GM19238 (cell line): ENCODE data around the gene SLC6A11.

Experiments used
- DNase-seq: peaks from one replicate; pipeline ENCODE4 v3.0.0; 2011; ENCODE audit warnings: low spot score; ENCODE audit not compliant: insufficient read length

Gene SLC6A11

GRCh38 chr3:10837849-10838248, 21.8 kb downstream of the SLC6A11 start:
- DNase-seq, result no peak

DNA sequence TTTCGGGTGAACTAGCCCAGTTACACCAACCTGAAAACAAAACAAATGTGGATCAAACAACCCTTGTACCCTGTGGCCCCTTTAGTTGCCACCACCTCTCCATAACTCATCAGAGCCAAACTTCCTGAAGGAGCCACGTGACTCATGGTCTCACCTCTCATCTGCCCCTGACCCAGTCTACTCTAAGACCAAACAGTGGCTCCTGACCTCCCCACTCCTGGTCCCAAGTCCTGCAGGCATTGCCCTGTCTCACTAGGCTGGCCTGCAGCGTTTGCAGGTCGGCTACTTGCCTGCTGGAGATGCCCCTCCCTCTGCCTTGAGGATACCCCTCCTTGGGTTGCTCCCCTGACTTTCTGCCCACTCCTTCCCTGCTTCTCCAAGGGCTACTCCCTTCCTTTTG, 23.1 kb downstream of the SLC6A11 start:
- DNase-seq, result no peak

GRCh38 chr3:10841100-10841499, 25.1 kb downstream of the SLC6A11 start:
- DNase-seq, result no peak

- no peak for DNase-seq
These were observed 27.4 kb downstream of the SLC6A11 start for GRCh38 chr3:10843378-10843777.

DNA sequence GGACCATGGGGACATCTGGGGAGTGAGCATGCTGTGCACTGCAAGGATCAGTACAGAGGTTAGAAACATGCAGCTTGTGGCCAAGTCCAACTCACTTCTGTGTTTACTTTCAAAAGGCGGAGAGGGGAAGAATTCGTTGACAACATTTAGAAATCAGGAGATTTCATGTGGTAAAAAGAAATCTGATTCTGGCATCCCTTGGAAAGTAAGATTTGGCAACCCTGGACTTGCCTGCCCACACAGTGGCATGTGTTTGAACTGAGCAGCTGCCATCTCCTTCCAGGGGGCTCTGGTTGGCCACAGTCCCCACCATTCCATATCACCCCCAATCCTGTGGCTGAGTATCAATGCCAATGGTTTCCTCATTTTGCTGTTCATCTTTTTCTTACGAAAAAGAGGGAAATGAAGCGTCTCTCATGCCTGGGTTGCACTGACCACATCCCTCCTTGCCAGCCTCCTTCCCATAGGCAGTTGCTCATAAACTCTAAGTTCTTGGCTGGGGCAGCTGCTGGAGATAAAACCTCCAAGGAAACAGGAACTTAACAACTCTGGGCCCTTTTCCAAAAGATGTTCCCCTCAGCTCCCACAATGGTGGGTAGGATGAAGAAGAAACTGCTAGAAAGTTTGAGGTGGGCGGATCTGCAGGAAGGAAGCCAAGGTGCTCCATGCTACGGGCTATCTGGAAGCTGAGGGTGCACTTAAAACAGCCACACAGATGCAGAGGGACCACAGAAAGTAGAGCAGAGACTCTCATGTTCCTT, 29.2 kb downstream of the SLC6A11 start:
- DNase-seq, result no peak

DNA sequence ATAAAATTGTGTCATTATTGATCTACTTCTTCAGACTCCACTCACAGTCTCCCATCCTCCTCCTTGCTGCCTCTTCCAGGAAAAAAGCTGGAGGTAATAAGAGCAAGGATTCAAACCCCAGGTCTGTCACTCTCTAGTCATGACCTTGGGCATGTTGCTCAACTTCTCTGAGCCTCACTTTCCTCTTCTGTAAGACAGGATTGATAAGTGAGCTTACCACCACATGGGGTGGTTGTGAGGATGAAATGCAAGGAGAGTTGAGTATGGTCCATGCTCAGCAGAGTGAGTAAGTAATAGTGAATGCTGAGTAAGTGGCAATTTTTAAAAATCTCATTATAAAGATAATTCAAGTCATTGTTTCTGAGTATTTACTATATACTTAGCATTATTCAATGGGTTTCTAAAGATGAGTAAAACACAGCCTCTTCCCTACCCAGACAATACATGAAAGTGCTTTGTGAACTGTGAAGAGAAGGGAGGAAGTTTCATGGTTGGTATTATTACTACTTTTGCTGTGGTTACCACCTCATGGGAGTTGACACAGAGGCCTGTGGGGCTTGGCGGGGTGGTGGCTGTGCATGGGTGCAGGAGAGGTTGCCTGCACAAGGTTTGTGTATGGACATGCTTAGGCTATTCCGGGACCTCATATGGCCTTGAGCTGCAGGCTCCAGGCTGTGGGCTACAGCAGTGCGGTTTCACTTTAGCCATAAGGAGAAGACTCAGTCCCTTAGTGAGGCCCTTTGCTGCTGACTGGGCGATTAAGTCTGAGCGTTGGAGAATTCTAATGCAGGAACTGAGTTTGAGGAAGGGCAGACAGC, 30.0 kb downstream of the SLC6A11 start:
- peak; percentile 10 for DNase-seq

- no peak for DNase-seq
These were observed 30.6 kb downstream of the SLC6A11 start for GRCh38 chr3:10846657-10846975.

- no peak for DNase-seq
These were observed 32.2 kb downstream of the SLC6A11 start for GRCh38 chr3:10848261-10848660.

DNA sequence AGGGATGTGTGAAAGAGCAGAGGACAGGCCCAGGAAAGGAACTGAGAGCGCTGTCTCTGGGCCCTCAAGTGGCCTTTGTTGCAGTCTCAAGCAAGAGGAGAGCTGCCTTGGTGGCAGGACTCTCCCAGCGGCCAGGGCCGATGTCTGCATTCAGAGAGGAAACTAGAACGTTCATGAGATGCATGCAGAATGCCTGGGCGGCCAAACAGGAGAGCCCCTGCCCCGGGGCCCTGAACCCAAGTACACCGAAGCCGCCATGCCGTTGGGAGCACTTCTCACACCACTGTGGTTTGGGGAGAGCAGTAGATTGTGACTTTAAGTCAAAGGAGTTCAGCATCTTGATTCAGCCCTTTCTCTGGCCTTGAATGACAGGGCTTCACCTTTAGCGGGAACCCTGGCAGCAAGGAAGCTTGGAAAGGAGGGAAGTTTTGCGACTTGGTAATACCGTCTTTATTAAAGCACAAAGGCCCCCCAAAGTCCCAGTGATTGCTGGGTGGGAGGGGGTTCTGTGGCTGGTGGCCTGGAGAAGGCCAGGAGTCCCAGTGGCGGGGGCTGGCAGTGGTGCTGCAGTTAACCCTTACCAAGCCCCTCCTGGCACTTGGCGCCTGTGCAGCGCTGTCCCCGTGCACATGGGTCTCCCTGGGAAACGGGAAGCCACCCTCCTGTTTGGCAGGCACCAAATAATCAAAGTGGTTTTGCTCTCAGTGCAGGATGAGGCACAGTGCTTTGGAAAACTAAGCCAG, 36.2 kb downstream of the SLC6A11 start:
- DNase-seq, result no peak

- DNase-seq, result no peak
These were observed 39.2 kb downstream of the SLC6A11 start for GRCh38 chr3:10855083-10855870.

DNA sequence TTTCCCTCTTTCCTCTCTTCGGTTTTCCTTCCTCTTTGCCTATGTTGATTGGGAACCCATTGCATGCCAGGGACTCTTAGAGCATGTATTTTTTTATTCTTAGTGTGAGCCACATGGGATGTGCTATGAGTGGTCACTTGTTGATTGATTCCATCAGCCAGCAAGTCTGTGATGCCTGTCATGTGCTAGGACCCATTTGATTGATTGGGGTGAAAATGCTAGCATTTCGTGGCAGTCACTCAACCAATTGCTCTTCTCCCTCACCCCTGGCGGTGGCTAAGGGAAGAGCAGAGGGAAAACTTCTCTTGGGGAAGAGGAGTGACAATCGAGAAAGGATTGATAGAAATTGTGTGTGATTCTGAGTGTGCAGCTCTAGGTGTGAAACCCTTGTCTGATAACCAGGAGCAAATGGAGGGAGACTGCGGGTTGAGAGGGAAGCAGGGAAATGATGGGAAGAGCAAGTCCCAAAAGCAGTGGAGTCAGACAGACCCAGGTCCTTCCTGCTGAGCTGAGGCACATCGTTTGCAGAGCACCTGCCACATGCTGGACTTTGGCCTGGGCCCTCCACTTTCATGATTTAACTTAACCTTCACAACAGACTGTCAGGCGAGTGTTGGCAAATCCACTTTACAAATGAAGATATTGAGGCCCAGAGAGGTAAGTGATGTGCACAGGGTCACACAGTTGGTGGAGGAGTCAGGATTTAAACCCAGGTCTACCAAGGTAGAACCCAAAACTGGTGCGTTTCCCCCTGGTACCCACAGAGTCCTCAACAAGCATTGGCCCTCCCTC, 40.0 kb downstream of the SLC6A11 start:
- DNase-seq, result no peak

DNA sequence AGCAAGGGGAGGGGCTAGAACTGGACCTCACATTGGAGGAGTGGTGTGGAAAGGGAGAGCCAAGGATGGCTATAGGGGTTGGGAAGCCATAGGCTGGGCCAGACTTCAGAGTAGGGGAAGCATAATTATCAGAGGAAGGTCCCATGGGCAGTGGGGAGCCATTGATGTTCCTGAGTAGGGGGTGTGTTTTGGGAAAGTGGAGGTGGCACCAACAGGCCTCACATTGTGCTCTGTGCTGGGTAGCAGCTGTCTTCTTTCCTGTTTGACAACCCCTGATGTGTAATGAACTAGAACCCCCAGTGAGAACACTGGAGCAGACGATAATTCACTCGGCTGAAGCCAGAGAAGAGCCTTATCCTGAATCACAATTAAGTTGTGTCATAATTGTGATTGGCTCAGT, 41.2 kb downstream of the SLC6A11 start:
- DNase-seq, result no peak

- DNase-seq, result no peak
These were observed 42.1 kb downstream of the SLC6A11 start for GRCh38 chr3:10858091-10858490.

GRCh38 chr3:10867384-10867783, 51.4 kb downstream of the SLC6A11 start:
- DNase-seq, result no peak

DNA sequence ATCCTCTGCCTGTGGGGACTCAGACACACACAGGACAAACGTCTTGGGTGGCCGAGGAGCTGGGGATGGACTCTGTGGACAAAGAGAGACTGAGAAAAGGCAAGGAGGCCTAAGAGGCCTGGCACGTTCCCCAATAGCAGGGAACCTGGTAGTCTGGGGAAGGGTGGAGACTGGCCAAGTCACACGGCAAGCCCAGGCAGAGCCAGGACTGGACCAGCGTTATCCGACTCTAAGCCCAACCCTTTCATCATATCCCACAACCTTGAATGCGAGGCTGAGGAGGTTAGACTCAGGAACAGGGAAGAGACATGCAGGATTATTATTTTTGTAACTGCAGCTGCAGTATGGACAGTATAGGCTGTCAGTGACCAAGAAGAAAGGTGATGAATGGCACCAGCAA, 53.4 kb downstream of the SLC6A11 start:
- no peak for DNase-seq

GRCh38 chr3:10870296-10870695, 54.3 kb downstream of the SLC6A11 start:
- DNase-seq, result no peak

DNA sequence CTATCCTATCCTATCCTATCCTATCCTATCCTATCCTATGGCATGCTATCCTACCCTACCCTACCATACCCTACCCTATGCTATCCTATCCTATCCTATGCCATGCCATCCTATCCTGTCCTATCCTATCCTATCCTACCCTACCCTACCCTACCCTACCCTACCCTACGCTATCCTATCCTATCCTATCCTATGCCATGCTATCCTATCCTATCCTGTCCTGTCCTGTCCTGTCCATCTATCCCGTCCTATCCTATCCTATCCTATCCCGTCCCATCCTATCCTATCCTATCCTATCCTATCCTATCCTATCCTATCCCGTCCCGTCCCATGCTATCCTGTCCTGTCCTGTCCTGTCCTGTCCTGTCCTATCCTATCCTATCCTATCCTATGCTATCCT, 57.4 kb downstream of the SLC6A11 start:
- no peak for DNase-seq

- DNase-seq, result no peak
These were observed 59.9 kb downstream of the SLC6A11 start for GRCh38 chr3:10875914-10876313.

DNA sequence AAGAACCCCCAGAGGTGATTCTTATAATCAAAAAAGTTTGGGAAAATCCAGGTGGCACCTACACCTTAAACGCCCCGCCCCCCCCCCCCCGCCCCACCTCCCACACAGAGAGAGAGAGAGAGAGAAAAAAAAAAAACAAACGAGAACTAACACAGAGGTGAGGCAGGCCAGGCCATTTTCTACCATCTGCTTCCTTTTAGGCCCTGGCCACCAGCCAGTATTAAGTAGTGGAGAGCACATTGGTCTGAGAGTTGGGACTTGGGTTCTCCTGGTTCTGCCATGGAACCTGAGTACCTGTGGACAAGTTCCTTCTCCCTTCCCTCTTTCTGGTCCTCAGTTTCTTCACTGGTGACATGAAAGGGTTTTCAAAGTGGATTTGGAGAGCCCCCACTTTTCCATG, 60.6 kb downstream of the SLC6A11 start:
- no peak for DNase-seq

DNA sequence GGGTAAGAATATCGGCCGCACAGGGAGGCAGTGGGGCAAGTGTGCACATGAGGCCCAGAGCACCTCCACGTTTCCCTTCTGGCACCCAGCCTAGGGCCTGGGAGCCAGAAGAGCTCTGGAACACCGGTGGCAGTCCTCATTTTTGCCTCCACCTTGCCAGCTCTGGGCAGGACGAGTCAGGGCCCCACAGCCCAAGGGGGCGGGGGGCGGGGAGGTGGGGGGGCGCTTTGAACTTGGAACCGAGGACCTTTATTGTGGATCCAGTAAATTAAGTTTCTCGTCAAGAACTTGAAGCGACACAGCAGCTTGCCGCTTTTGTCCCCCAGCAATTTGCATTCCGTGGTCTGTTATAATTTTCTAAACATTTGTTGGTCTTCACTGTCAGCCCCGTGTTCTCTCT, 66.8 kb downstream of the SLC6A11 start:
- no peak for DNase-seq
